ENCODE data around the gene ST8SIA6. TPM values are rescaled to one million over a fixed set of nuclear protein-coding genes. Genes with fewer than 3 reads are reported as not detected.

The ST8SIA6 gene
- total and polyA plus RNA-seq, 2 of the 8 experiments (the other 6 are each of a cell fraction or from before 2014, with no cell fraction given) = 0.70 to 1.1 TPM

- TF ChIP-seq JUND (IDR thresholded peaks at IDR 0.05; ENCODE audit: low read length) (no peak), EZH2 (IDR thresholded peaks at IDR 0.05; ENCODE audit: low read depth, low read length, severe bottlenecking) (no peak), POLR2A (IDR thresholded peaks at IDR 0.05; ENCODE audit: control extremely low read depth in 1 of 2, low read depth in 2 of 2, low read length in 2 of 2) (no peak), MAX (IDR thresholded peaks at IDR 0.05) (no peak), CHD7 (IDR thresholded peaks at IDR 0.05; ENCODE audit: insufficient replicate concordance, low read length) (no peak), USF2 (IDR thresholded peaks at IDR 0.05; ENCODE audit: low read length) (no peak), BCL11A (IDR thresholded peaks at IDR 0.05; ENCODE audit: low read depth in 2 of 2, low read length in 2 of 2) (no peak)
Observed at GRCh38 chr10:17406036-17406834, 48.2 kb downstream of the ST8SIA6 start (continued).

Measured in H1 (cell line).